Epidermal melanocyte (primary cell): Measurements from ENCODE around the gene CTNND2.

ENCODE experiments used
- DNase-seq: peaks from one replicate; pipeline ENCODE4 v3.0.0; 2011; ENCODE audit warnings: low spot score; ENCODE audit not compliant: insufficient read length

Gene CTNND2

GRCh38 chr5:11602298-11602697, 301.9 kb downstream of the CTNND2 start:
- DNase-seq, result no peak

- no peak for DNase-seq
Measured at GRCh38 chr5:11599499-11599898, 304.7 kb downstream of the CTNND2 start.

- DNase-seq, result no peak
Measured at GRCh38 chr5:11596657-11597071, 307.6 kb downstream of the CTNND2 start.

GRCh38 chr5:11596185-11596584, 308.1 kb downstream of the CTNND2 start:
- DNase-seq, result no peak

- no peak for DNase-seq
Measured at GRCh38 chr5:11595045-11595444, 309.2 kb downstream of the CTNND2 start.

GRCh38 chr5:11594021-11594420, 310.2 kb downstream of the CTNND2 start:
- DNase-seq, result no peak

GRCh38 chr5:11590475-11590874, 313.8 kb downstream of the CTNND2 start:
- no peak for DNase-seq

- DNase-seq, result no peak
Measured at GRCh38 chr5:11588803-11589202, 315.4 kb downstream of the CTNND2 start.

GRCh38 chr5:11584017-11584416, 320.2 kb downstream of the CTNND2 start:
- no peak for DNase-seq

GRCh38 chr5:11579351-11579750, 324.9 kb downstream of the CTNND2 start:
- DNase-seq, result no peak

GRCh38 chr5:11574787-11575186, 329.5 kb downstream of the CTNND2 start:
- no peak for DNase-seq

GRCh38 chr5:11573140-11573992, 330.9 kb downstream of the CTNND2 start:
- DNase-seq, result no peak

GRCh38 chr5:11564706-11565105, 339.5 kb downstream of the CTNND2 start:
- no peak for DNase-seq

- DNase-seq, result no peak
Measured at GRCh38 chr5:11563822-11564221, 340.4 kb downstream of the CTNND2 start.

- no peak for DNase-seq
Measured at GRCh38 chr5:11560915-11561697, 343.1 kb downstream of the CTNND2 start.

- no peak for DNase-seq
Measured at GRCh38 chr5:11557063-11557462, 347.2 kb downstream of the CTNND2 start.

- no peak for DNase-seq
Measured at GRCh38 chr5:11555171-11555570, 349.1 kb downstream of the CTNND2 start.

GRCh38 chr5:11547730-11548129, 356.5 kb downstream of the CTNND2 start:
- no peak for DNase-seq

- no peak for DNase-seq
Measured at GRCh38 chr5:11547140-11547539, 357.1 kb downstream of the CTNND2 start.

GRCh38 chr5:11540112-11540511, 364.1 kb downstream of the CTNND2 start:
- DNase-seq, result no peak

GRCh38 chr5:11531811-11532555, 372.3 kb downstream of the CTNND2 start:
- DNase-seq, result no peak

- DNase-seq, result no peak
Measured at GRCh38 chr5:11528720-11529119, 375.5 kb downstream of the CTNND2 start.
